ENCODE data around the gene MKRN2OS. TPM values are rescaled to one million over a fixed set of nuclear protein-coding genes. Genes with fewer than 3 reads are reported as not detected.

MKRN2OS gene
- total RNA-seq, 1 experiment from 2014 or later = not detected

- TF ChIP-seq AR (CRISPR knock-in tag; IDR thresholded peaks at IDR 0.05) (no peak), ZNF396 (CRISPR knock-in tag; IDR thresholded peaks at IDR 0.05; ENCODE audit: borderline replicate concordance) (no peak), USF2 (CRISPR knock-in tag; IDR thresholded peaks at IDR 0.05) (no peak; the same call in 1 of the 2 replicates), ATF2 (CRISPR knock-in tag; IDR thresholded peaks at IDR 0.05; ENCODE audit: borderline replicate concordance, low read depth) (no peak), ARID4B (CRISPR knock-in tag; IDR thresholded peaks at IDR 0.05; ENCODE audit: borderline replicate concordance) (peak; percentile 61; the same call in 1 of the 2 replicates), PREB (CRISPR knock-in tag; IDR thresholded peaks at IDR 0.05; ENCODE audit: borderline replicate concordance) (no peak), ATF1 (CRISPR knock-in tag; IDR thresholded peaks at IDR 0.05) (no peak), TEAD1 (CRISPR knock-in tag; IDR thresholded peaks at IDR 0.05) (peak; percentile 79), CREM (CRISPR knock-in tag; IDR thresholded peaks at IDR 0.05) (peak; percentile 86), STAT6 (CRISPR knock-in tag; conservative IDR thresholded peaks at IDR 0.05; ENCODE audit: low read depth) (no peak), MYBL2 (CRISPR knock-in tag; IDR thresholded peaks at IDR 0.05) (peak; percentile 67), MAX (CRISPR knock-in tag; IDR thresholded peaks at IDR 0.05) (peak; percentile 79), ZNF425 (CRISPR knock-in tag; conservative IDR thresholded peaks at IDR 0.05) (no peak), FOXJ3 (CRISPR knock-in tag; IDR thresholded peaks at IDR 0.05; ENCODE audit: borderline replicate concordance) (no peak), FOXP1 (CRISPR knock-in tag; IDR thresholded peaks at IDR 0.05; ENCODE audit: borderline replicate concordance) (peak; percentile 90), E2F5 (CRISPR knock-in tag; IDR thresholded peaks at IDR 0.05) (peak; percentile 80; the same call in 1 of the 2 replicates), KAT7 (CRISPR knock-in tag; IDR thresholded peaks at IDR 0.05; ENCODE audit: borderline replicate concordance) (peak; percentile 57; the same call in 1 of the 2 replicates), MLX (CRISPR knock-in tag; IDR thresholded peaks at IDR 0.05) (peak; percentile 81; the same call in 1 of the 2 replicates)
These were observed 11.6 kb upstream of the MKRN2OS start, which contains the start of gene MKRN2 (continued) for GRCh38 chr3:12556690-12557472.

Measured in WTC11 (cell line).